ENCODE results near the gene LGALS3. TPM values are rescaled to one million over a fixed set of nuclear protein-coding genes. Genes with fewer than 3 reads are reported as not detected.

LGALS3 gene
- total RNA-seq, 1 donor from 2014 or later: 351 TPM

- intact Hi-C loops (cut with DNase I): no loop called here
- Histone ChIP-seq H3K27ac (peak overlapping the region; percentile 95), H3K9me3 (no peaks in the 10 kb centered on the region), H3K36me3 (peaks cover 26% of the 10 kb centered on the region), H3K27me3 (no peaks in the 10 kb centered on the region), H3K4me1 (peaks cover 60% of the 10 kb centered on the region), H3K4me3 (peak overlapping the region; percentile 82)
- ATAC-seq: peak; percentile 65
- TF ChIP-seq CTCF (IDR thresholded peaks at IDR 0.05): no peak
- DNase-seq: peak; percentile 86
Measured at GRCh38 chr14:55129428-55130195, 560 bp downstream of the LGALS3 start.

GRCh38 chr14:55130196-55130550, 1.1 kb downstream of the LGALS3 start:
- TF ChIP-seq CTCF (IDR thresholded peaks at IDR 0.05): no peak
- Histone ChIP-seq H3K9me3 (no peaks in the 10 kb centered on the region), H3K4me3 (peak overlapping the region; percentile 82), H3K36me3 (peaks cover 26% of the 10 kb centered on the region), H3K27ac (peak overlapping the region; percentile 95), H3K27me3 (no peaks in the 10 kb centered on the region), H3K4me1 (peaks cover 54% of the 10 kb centered on the region)
- DNase-seq: no peak
- peak; percentile 0 for ATAC-seq
- intact Hi-C loops (cut with DNase I): no loop called here

- peaks cover 54% of the 10 kb centered on the region for H3K4me1 ChIP-seq
Measured at GRCh38 chr14:55131370-55132137, 2.5 kb downstream of the LGALS3 start.

GRCh38 chr14:55133416-55133815, 4.4 kb downstream of the LGALS3 start:
- DNase-seq (no peak), ATAC-seq (no peak)
- no peaks in the 10 kb centered on the region for H3K27me3 ChIP-seq
- intact Hi-C loops (cut with DNase I): no loop called here
- no peaks in the 10 kb centered on the region for H3K9me3 ChIP-seq
- peaks cover 58% of the 10 kb centered on the region for H3K4me1 ChIP-seq
- peak; percentile 25 for TF ChIP-seq CTCF (IDR thresholded peaks at IDR 0.05)
- H3K4me3 ChIP-seq: no peak overlapping the region
- H3K36me3 ChIP-seq: peaks cover 44% of the 10 kb centered on the region
- H3K27ac ChIP-seq: no peak overlapping the region

More at GRCh38 chr14:55131370-55132137, 2.5 kb downstream of the LGALS3 start:
- Histone ChIP-seq H3K9me3 (no peaks in the 10 kb centered on the region), H3K27me3 (no peaks in the 10 kb centered on the region), H3K27ac (peak overlapping the region; percentile 56), H3K36me3 (peaks cover 33% of the 10 kb centered on the region), H3K4me3 (peak overlapping the region; percentile 82)
- ATAC-seq (peak; percentile 5), DNase-seq (no peak)
- intact Hi-C loops (cut with DNase I): no loop called here
- peak; percentile 26 for TF ChIP-seq CTCF (IDR thresholded peaks at IDR 0.05)

GRCh38 chr14:55136241-55136640, 7.2 kb downstream of the LGALS3 start:
- H3K4me1 ChIP-seq: peaks cover 54% of the 10 kb centered on the region
- peak overlapping the region; percentile 55 for H3K27ac ChIP-seq
- DNase-seq (no peak), ATAC-seq (no peak)
- H3K9me3 ChIP-seq: no peaks in the 10 kb centered on the region
- H3K4me3 ChIP-seq: no peak overlapping the region
- TF ChIP-seq CTCF (IDR thresholded peaks at IDR 0.05): no peak
- H3K36me3 ChIP-seq: peaks cover 68% of the 10 kb centered on the region
- intact Hi-C loops (cut with DNase I): no loop called here
- no peaks in the 10 kb centered on the region for H3K27me3 ChIP-seq

Data from upper lobe of right lung (tissue), 1 donor.